ENCODE measurements around the gene CYS1.

GRCh38 chr2:10009811-10010781 lies 70.1 kb downstream of the CYS1 start:
- TF ChIP-seq ERG (CRISPR knock-in tag; IDR thresholded peaks at IDR 0.05): no peak
- TF ChIP-seq, protein P1, sequence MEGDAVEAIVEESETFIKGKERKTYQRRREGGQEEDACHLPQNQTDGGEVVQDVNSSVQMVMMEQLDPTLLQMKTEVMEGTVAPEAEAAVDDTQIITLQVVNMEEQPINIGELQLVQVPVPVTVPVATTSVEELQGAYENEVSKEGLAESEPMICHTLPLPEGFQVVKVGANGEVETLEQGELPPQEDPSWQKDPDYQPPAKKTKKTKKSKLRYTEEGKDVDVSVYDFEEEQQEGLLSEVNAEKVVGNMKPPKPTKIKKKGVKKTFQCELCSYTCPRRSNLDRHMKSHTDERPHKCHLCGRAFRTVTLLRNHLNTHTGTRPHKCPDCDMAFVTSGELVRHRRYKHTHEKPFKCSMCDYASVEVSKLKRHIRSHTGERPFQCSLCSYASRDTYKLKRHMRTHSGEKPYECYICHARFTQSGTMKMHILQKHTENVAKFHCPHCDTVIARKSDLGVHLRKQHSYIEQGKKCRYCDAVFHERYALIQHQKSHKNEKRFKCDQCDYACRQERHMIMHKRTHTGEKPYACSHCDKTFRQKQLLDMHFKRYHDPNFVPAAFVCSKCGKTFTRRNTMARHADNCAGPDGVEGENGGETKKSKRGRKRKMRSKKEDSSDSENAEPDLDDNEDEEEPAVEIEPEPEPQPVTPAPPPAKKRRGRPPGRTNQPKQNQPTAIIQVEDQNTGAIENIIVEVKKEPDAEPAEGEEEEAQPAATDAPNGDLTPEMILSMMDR (IDR thresholded peaks at IDR 0.05): no peak
- no peak for TF ChIP-seq ZNF138 (CRISPR knock-in tag; conservative IDR thresholded peaks at IDR 0.05)
- TF ChIP-seq ZNF532 (CRISPR knock-in tag; IDR thresholded peaks at IDR 0.05; ENCODE audit: borderline replicate concordance): no peak
- TF ChIP-seq SMAD3 (CRISPR knock-in tag; IDR thresholded peaks at IDR 0.05; ENCODE audit: borderline replicate concordance): no peak
- no peak for TF ChIP-seq CBFB (CRISPR knock-in tag; IDR thresholded peaks at IDR 0.05; ENCODE audit: low read depth)
- no peak for TF ChIP-seq KAT7 (CRISPR knock-in tag; IDR thresholded peaks at IDR 0.05; ENCODE audit: borderline replicate concordance)
- TF ChIP-seq TP53 (CRISPR knock-in tag; IDR thresholded peaks at IDR 0.05): no peak
- TF ChIP-seq, protein P2, sequence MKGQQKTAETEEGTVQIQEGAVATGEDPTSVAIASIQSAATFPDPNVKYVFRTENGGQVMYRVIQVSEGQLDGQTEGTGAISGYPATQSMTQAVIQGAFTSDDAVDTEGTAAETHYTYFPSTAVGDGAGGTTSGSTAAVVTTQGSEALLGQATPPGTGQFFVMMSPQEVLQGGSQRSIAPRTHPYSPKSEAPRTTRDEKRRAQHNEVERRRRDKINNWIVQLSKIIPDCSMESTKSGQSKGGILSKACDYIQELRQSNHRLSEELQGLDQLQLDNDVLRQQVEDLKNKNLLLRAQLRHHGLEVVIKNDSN (CRISPR knock-in tag; IDR thresholded peaks at IDR 0.05): no peak
- no peak for TF ChIP-seq ZNF671 (CRISPR knock-in tag; IDR thresholded peaks at IDR 0.05)
- TF ChIP-seq HMGXB4 (CRISPR knock-in tag; IDR thresholded peaks at IDR 0.05): no peak
